GM12801 (cell line): Measurements from ENCODE around the gene LIPE.

ENCODE experiments used
- CTCF ChIP-seq: IDR thresholded peaks from one replicate; pipeline ENCODE4 v1.5.1; 2011; ENCODE audit warnings: control low read depth; ENCODE audit not compliant: insufficient read length; ENCODE audit errors: extremely low read depth

The LIPE gene

GRCh38 chr19:42386974-42387707 is 40.0 kb downstream of the LIPE start:
- TF ChIP-seq CTCF = no peak

- TF ChIP-seq CTCF = no peak
Measured at GRCh38 chr19:42380155-42380554, 47.0 kb downstream of the LIPE start.

GRCh38 chr19:42378225-42379215 is 48.7 kb downstream of the LIPE start:
- no peak for TF ChIP-seq CTCF

GRCh38 chr19:42376177-42376555 is 51.0 kb downstream of the LIPE start:
- no peak for TF ChIP-seq CTCF

- TF ChIP-seq CTCF = no peak
Measured at GRCh38 chr19:42375415-42376176, 51.6 kb downstream of the LIPE start.

GRCh38 chr19:42374826-42375376 is 52.3 kb downstream of the LIPE start:
- no peak for TF ChIP-seq CTCF
